IMR-90 (cell line): ENCODE results near the gene CELA3B. TPM values are rescaled to one million over a fixed set of nuclear protein-coding genes. Genes with fewer than 3 reads are reported as not detected.

Experiments used
- ATAC-seq: fragments of 200-7000 bp; cut with Tn5 transposase; 2 replicates; pipeline ENCODE4 v1.9.1; 2020; ENCODE audit warnings: low read depth, mild to moderate bottlenecking, moderate library complexity
- BruUV-seq: library from RNA; stranded (reverse); fragments of 400-500 nt; replicated peaks from 2 replicates; lab custom pipeline; 2021; lab: Mats Ljungman, UMichigan
- CTCF ChIA-PET: fragments of 300-600 bp; formaldehyde crosslinking; extraction: SDS; loops from one replicate; lab custom pipeline; 2021; ENCODE audit warnings: antibody characterized with exemption; lab: Yijun Ruan, JAX
- POLR2A ChIA-PET: fragments of 300-600 bp; sonication (Branson Sonifier 250); formaldehyde crosslinking; loops from one replicate; lab custom pipeline; 2022; ENCODE audit warnings: antibody characterized with exemption; ENCODE audit not compliant: unreplicated experiment; lab: Charles Lee
- DNase-seq: peaks from one replicate; pipeline ENCODE4 v3.0.0; 2013
- H2AFZ ChIP-seq: replicated peaks from 2 replicates; pipeline ENCODE3; 2013; ENCODE audit warnings: low read length, mild to moderate bottlenecking; ENCODE audit not compliant: poor library complexity
- H2AK5ac ChIP-seq: 2 replicates; pipeline ENCODE4 v1.6.1; 2013; ENCODE audit warnings: low read depth, low read length, inconsistent platforms
- H2AK9ac ChIP-seq: replicated peaks from 2 replicates; pipeline ENCODE3; 2013; ENCODE audit warnings: mild to moderate bottlenecking, low read depth, low read length, moderate library complexity; ENCODE audit not compliant: poor library complexity
- H2BK120ac ChIP-seq: 2 replicates; pipeline ENCODE4 v1.6.1; 2013; ENCODE audit warnings: low read depth, low read length, inconsistent platforms
- H2BK15ac ChIP-seq: 3 replicates; pipeline ENCODE4 v1.6.1; 2013; ENCODE audit warnings: low read depth, low read length, inconsistent platforms
- H2BK20ac ChIP-seq: 2 replicates; pipeline ENCODE4 v1.6.1; 2013; ENCODE audit warnings: low read depth, mild to moderate bottlenecking, inconsistent platforms, low read length, moderate library complexity
- H2BK5ac ChIP-seq: 2 replicates; pipeline ENCODE4 v1.6.1; 2013; ENCODE audit warnings: mild to moderate bottlenecking, low read depth, low read length, inconsistent platforms; ENCODE audit not compliant: poor library complexity, severe bottlenecking
- H3K14ac ChIP-seq: replicated peaks from 2 replicates; pipeline ENCODE4 v1.6.1; 2013; ENCODE audit warnings: low read depth, low read length, inconsistent platforms
- H3K18ac ChIP-seq: 2 replicates; pipeline ENCODE4 v1.6.1; 2013; ENCODE audit warnings: low read depth, low read length, control low read depth
- H3K23ac ChIP-seq: 2 replicates; pipeline ENCODE4 v1.6.1; 2013; ENCODE audit warnings: low read depth, low read length, inconsistent platforms
- H3K27ac ChIP-seq: 2 replicates; pipeline ENCODE4 v1.5.1; 2013; ENCODE audit warnings: mild to moderate bottlenecking, control low read depth, low read length; ENCODE audit not compliant: insufficient read depth
- H3K27me3 ChIP-seq: 2 replicates; pipeline ENCODE4 v1.6.1; 2013; ENCODE audit warnings: low read length; ENCODE audit not compliant: control insufficient read depth, insufficient read depth
- H3K36me3 ChIP-seq: 2 replicates; pipeline ENCODE4 v1.6.1; 2013; ENCODE audit warnings: low read length, mixed read lengths; ENCODE audit not compliant: control insufficient read depth, insufficient read depth
- H3K4ac ChIP-seq: 2 replicates; pipeline ENCODE4 v1.6.1; 2013; ENCODE audit warnings: low read depth, low read length, inconsistent platforms
- H3K4me1 ChIP-seq: 2 replicates; pipeline ENCODE4 v1.6.1; 2013; ENCODE audit warnings: low read length, mixed read lengths; ENCODE audit not compliant: control insufficient read depth, insufficient read depth
- H3K4me2 ChIP-seq: 2 replicates; pipeline ENCODE4 v1.6.1; 2013; ENCODE audit warnings: low read depth, mild to moderate bottlenecking, control low read depth, low read length, moderate library complexity
- H3K4me3 ChIP-seq: 2 replicates; pipeline ENCODE4 v1.5.1; 2013; ENCODE audit warnings: low read depth, mild to moderate bottlenecking, control low read depth, low read length, moderate library complexity; ENCODE audit not compliant: insufficient read depth
- H3K56ac ChIP-seq: 2 replicates; pipeline ENCODE4 v1.6.1; 2013; ENCODE audit warnings: low read length, inconsistent platforms; ENCODE audit not compliant: insufficient read depth; ENCODE audit errors: extremely low read depth
- H3K79me1 ChIP-seq, 2 experiments: 2 replicates each; pipeline ENCODE4 v1.6.1; 2013; ENCODE audit warnings: low read length in 2 of 2, inconsistent platforms in 1 of 2, low read depth in 1 of 2
- H3K9ac ChIP-seq: 2 replicates; pipeline ENCODE4 v1.6.1; 2013; ENCODE audit warnings: low read depth, low read length, control low read depth
- H3K9me1 ChIP-seq: 2 replicates; pipeline ENCODE4 v1.6.1; 2013; ENCODE audit warnings: low read length, inconsistent platforms; ENCODE audit not compliant: insufficient read depth
- H3K9me3 ChIP-seq: 2 replicates; pipeline ENCODE4 v1.6.1; 2013; ENCODE audit warnings: low read length; ENCODE audit not compliant: control insufficient read depth, insufficient read depth
- H4K20me1 ChIP-seq: 2 replicates; pipeline ENCODE4 v1.6.1; 2013; ENCODE audit warnings: low read length, inconsistent platforms; ENCODE audit not compliant: insufficient read depth
- H4K5ac ChIP-seq: 2 replicates; pipeline ENCODE4 v1.6.1; 2013; ENCODE audit warnings: mild to moderate bottlenecking, low read depth, low read length, control low read depth
- H4K8ac ChIP-seq, 2 experiments: 2 replicates each; pipeline ENCODE4 v1.6.1; 2013; ENCODE audit warnings: low read depth in 2 of 2, low read length in 2 of 2, control low read depth in 1 of 2, inconsistent platforms in 1 of 2
- H4K91ac ChIP-seq: 2 replicates; pipeline ENCODE4 v1.6.1; 2013; ENCODE audit warnings: low read depth, low read length, inconsistent platforms; ENCODE audit not compliant: insufficient read depth
- BHLHE40 ChIP-seq: fragments of 150-350 bp; IDR thresholded peaks from 2 replicates; pipeline ENCODE4 v1.6.1; 2016; ENCODE audit warnings: mild to moderate bottlenecking, low read depth, low read length
- CEBPB ChIP-seq: IDR thresholded peaks from 2 replicates; pipeline ENCODE4 v1.6.1; 2012; ENCODE audit warnings: low read depth, low read length, improper control_type of control experiment
- CHD1 ChIP-seq: IDR thresholded peaks from 2 replicates; pipeline ENCODE4 v1.6.1; 2012; ENCODE audit warnings: low read depth, low read length, improper control_type of control experiment
- FOS ChIP-seq: fragments of 150-350 bp; IDR thresholded peaks from 2 replicates; pipeline ENCODE4 v1.6.1; 2016; ENCODE audit warnings: low read depth, low read length
- MAFK ChIP-seq: IDR thresholded peaks from 2 replicates; pipeline ENCODE4 v1.6.1; 2012; ENCODE audit warnings: low read depth, low read length, improper control_type of control experiment
- MAZ ChIP-seq: IDR thresholded peaks from 2 replicates; pipeline ENCODE4 v1.6.1; 2012; ENCODE audit warnings: low read depth, mild to moderate bottlenecking, low read length, improper control_type of control experiment, moderate library complexity, borderline replicate concordance
- MXI1 ChIP-seq: IDR thresholded peaks from 2 replicates; pipeline ENCODE4 v1.6.1; 2012; ENCODE audit warnings: low read depth, mild to moderate bottlenecking, low read length, moderate library complexity, borderline replicate concordance
- NFE2L2 ChIP-seq: fragments of 150-350 bp; IDR thresholded peaks from 2 replicates; pipeline ENCODE4 v1.6.1; 2016; ENCODE audit warnings: low read depth, mild to moderate bottlenecking, low read length
- POLR2A ChIP-seq: IDR thresholded peaks from 2 replicates; pipeline ENCODE4 v1.6.1; 2012; ENCODE audit warnings: mild to moderate bottlenecking, low read depth, low read length
- RAD21 ChIP-seq: IDR thresholded peaks from 2 replicates; pipeline ENCODE4 v1.6.1; 2012; ENCODE audit warnings: low read length, improper control_type of control experiment
- RCOR1 ChIP-seq: IDR thresholded peaks from 2 replicates; pipeline ENCODE4 v1.6.1; 2012; ENCODE audit warnings: mild to moderate bottlenecking, low read length, improper control_type of control experiment; ENCODE audit not compliant: insufficient replicate concordance
- RFX5 ChIP-seq: IDR thresholded peaks from 2 replicates; pipeline ENCODE4 v1.8.0; 2012; ENCODE audit warnings: low read depth, mild to moderate bottlenecking, low read length, moderate library complexity
- SMC3 ChIP-seq: fragments of 150-350 bp; IDR thresholded peaks from 2 replicates; pipeline ENCODE4 v1.6.1; 2016; ENCODE audit warnings: low read depth, mild to moderate bottlenecking, antibody characterized with exemption, low read length, moderate library complexity
- WGBS, 2 experiments: methylation state at CpG; one replicate each; pipeline versions ENCODE4 v1.1.5 to v1.1.7; 2013; ENCODE audit warnings: missing lambda C conversion rate in 2 of 2; ENCODE audit not compliant: insufficient read length in 1 of 2; ENCODE audit errors: extremely low coverage in 2 of 2; 5-methylcytosine and 5-hydroxymethylcytosine counted together
- dilution Hi-C: fragments of 300-500 bp; cut with HindIII; formaldehyde crosslinking; loops from one replicate; pipeline ENCODE4 v1.14.3; 2018; ENCODE audit warnings: low sequenced_read_pairs; ENCODE audit not compliant: unreplicated experiment
- in situ Hi-C: fragments of 300-500 bp; cut with MboI; formaldehyde crosslinking; loops from 3 replicates; pipeline ENCODE4 v1.14.3; 2019; ENCODE audit warnings: low sequenced_read_pairs, inconsistent platforms, mixed read lengths
- intact Hi-C: fragments of 100-400 bp; cut with micrococcal nuclease; formaldehyde crosslinking; loops from 2 replicates; pipeline ENCODE4 v1.10.0; 2022
- polyA plus RNA-seq, 3 experiments: library from polyadenylated mRNA; depleted of rRNA; stranded (reverse); fragments of >200 nt; gene quantifications; 2 replicates each; pipeline ENCODE4 v1.2.3, GENCODE V29; 2012; ENCODE audit warnings: low replicate concordance in 1 of 3
- total RNA-seq: library from RNA; depleted of rRNA; stranded (reverse); fragments of >200 nt; gene quantifications from 2 replicates; pipeline ENCODE4 v1.2.3, GENCODE V29; 2012
- TF ChIP-seq, protein P1 (sequence below): fragments of 150-350 bp; IDR thresholded peaks from 2 replicates; pipeline ENCODE4 v1.6.1; 2016; ENCODE audit warnings: low read depth, mild to moderate bottlenecking, low read length, moderate library complexity, borderline replicate concordance
- TF ChIP-seq, protein P2 (sequence below): conservative IDR thresholded peaks from 2 replicates; pipeline ENCODE4 v1.5.1; 2012; ENCODE audit warnings: mild to moderate bottlenecking, low read depth, low read length, improper control_type of control experiment
- TF ChIP-seq, protein P3 (sequence below): fragments of 150-350 bp; IDR thresholded peaks from 2 replicates; pipeline ENCODE4 v1.6.1; 2017; ENCODE audit warnings: mild to moderate bottlenecking, antibody characterized with exemption, low read length, low read depth

The CELA3B gene
- total and polyA plus RNA-seq, 2 of the 4 experiments (the other 2 are of a cell fraction): not detected

- no peak overlapping the region for H2BK15ac ChIP-seq
- no peak overlapping the region for H4K91ac ChIP-seq
- no peak overlapping the region for H4K8ac ChIP-seq
- dilution Hi-C loops (no loop called here), intact Hi-C loops (loop anchor here (5.0 to 10.0 kb wide), 2 partner anchors 44 to 257 kb away; no protein-coding TSS in a partner anchor), in situ Hi-C loops (loop anchor here (25.0 kb wide), 1 partner anchor 249 kb away; no protein-coding TSS in a partner anchor)
- H3K36me3 ChIP-seq: no peaks in the 10 kb centered on the region
- no peak overlapping the region for H2BK120ac ChIP-seq
- no peak overlapping the region for H4K5ac ChIP-seq
- no peak overlapping the region for H2BK5ac ChIP-seq
- H3K4me1 ChIP-seq: peaks cover 6% of the 10 kb centered on the region
- H2AK9ac ChIP-seq: no peak overlapping the region
- H3K79me1 ChIP-seq: no peaks in the 10 kb centered on the region
- H3K9me1 ChIP-seq: peaks cover 5% of the 10 kb centered on the region
- H3K27ac ChIP-seq: no peak overlapping the region
- no peak overlapping the region for H2BK20ac ChIP-seq
- 0 out of 2 replicates have a peak overlapping the region, but pooled peaks have one; percentile 47 for H2AK5ac ChIP-seq
- no peaks in the 10 kb centered on the region for H3K9me3 ChIP-seq
- POLR2A ChIA-PET: no interaction called here
- H3K4me3 ChIP-seq: no peak overlapping the region
- H3K18ac ChIP-seq: no peak overlapping the region
- no peak for ATAC-seq
- no peak overlapping the region for H3K9ac ChIP-seq
- no peak overlapping the region for H2AFZ ChIP-seq
- DNase-seq: no peak
- no peak overlapping the region for H3K23ac ChIP-seq
- TF ChIP-seq BHLHE40: no peak
- no peak for TF ChIP-seq CHD1
- TF ChIP-seq RFX5: no peak
- no peak for TF ChIP-seq NFE2L2
- no peak for TF ChIP-seq MXI1
- TF ChIP-seq POLR2A: no peak
- no peak for TF ChIP-seq SMC3
- no peak for TF ChIP-seq RCOR1
- no peak for TF ChIP-seq RAD21
- TF ChIP-seq, protein P1, sequence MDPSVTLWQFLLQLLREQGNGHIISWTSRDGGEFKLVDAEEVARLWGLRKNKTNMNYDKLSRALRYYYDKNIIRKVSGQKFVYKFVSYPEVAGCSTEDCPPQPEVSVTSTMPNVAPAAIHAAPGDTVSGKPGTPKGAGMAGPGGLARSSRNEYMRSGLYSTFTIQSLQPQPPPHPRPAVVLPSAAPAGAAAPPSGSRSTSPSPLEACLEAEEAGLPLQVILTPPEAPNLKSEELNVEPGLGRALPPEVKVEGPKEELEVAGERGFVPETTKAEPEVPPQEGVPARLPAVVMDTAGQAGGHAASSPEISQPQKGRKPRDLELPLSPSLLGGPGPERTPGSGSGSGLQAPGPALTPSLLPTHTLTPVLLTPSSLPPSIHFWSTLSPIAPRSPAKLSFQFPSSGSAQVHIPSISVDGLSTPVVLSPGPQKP: no peak
- TF ChIP-seq FOS: no peak
- TF ChIP-seq, protein P2, sequence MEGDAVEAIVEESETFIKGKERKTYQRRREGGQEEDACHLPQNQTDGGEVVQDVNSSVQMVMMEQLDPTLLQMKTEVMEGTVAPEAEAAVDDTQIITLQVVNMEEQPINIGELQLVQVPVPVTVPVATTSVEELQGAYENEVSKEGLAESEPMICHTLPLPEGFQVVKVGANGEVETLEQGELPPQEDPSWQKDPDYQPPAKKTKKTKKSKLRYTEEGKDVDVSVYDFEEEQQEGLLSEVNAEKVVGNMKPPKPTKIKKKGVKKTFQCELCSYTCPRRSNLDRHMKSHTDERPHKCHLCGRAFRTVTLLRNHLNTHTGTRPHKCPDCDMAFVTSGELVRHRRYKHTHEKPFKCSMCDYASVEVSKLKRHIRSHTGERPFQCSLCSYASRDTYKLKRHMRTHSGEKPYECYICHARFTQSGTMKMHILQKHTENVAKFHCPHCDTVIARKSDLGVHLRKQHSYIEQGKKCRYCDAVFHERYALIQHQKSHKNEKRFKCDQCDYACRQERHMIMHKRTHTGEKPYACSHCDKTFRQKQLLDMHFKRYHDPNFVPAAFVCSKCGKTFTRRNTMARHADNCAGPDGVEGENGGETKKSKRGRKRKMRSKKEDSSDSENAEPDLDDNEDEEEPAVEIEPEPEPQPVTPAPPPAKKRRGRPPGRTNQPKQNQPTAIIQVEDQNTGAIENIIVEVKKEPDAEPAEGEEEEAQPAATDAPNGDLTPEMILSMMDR: no peak
- no peak for TF ChIP-seq MAZ
- no peak for TF ChIP-seq MAFK
- TF ChIP-seq CEBPB: no peak
- TF ChIP-seq, protein P3, sequence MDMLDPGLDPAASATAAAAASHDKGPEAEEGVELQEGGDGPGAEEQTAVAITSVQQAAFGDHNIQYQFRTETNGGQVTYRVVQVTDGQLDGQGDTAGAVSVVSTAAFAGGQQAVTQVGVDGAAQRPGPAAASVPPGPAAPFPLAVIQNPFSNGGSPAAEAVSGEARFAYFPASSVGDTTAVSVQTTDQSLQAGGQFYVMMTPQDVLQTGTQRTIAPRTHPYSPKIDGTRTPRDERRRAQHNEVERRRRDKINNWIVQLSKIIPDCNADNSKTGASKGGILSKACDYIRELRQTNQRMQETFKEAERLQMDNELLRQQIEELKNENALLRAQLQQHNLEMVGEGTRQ: no peak
- BruUV-seq: no TSS peak
- H3K4ac ChIP-seq: no peak overlapping the region
- H3K4me2 ChIP-seq: no peak overlapping the region
- WGBS, 2 experiments: 80% methylated on average over 1 of the region's 2 CpGs; no CpG with 5 or more reads in 1 of the 2 experiments
- no peaks in the 10 kb centered on the region for H4K20me1 ChIP-seq
- CTCF ChIA-PET: no interaction called here
- H3K56ac ChIP-seq: no peak overlapping the region
- no peaks in the 10 kb centered on the region for H3K27me3 ChIP-seq
- H3K14ac ChIP-seq: no peak overlapping the region
Observed at GRCh38 chr1:21961799-21962198, 15.0 kb upstream of the CELA3B start.
